Measurements from ENCODE around the gene ZBTB46.
"Not testable (repeated sequence)": the region's sequence is repeated elsewhere in the genome, so short reads cannot be mapped to it uniquely, and the experiment has no call there.

- not testable (repeated sequence) for TF ChIP-seq CREB1 (CRISPR knock-in tag; IDR thresholded peaks at IDR 0.05); KAT7 (CRISPR knock-in tag; IDR thresholded peaks at IDR 0.05; ENCODE audit: borderline replicate concordance); CTCF (IDR thresholded peaks at IDR 0.05); AR (CRISPR knock-in tag; IDR thresholded peaks at IDR 0.05); USF1 (CRISPR knock-in tag; IDR thresholded peaks at IDR 0.05); ELF4 (CRISPR knock-in tag; IDR thresholded peaks at IDR 0.05; ENCODE audit: low read depth); GRHL2 (CRISPR knock-in tag; IDR thresholded peaks at IDR 0.05; ENCODE audit: insufficient replicate concordance, severe bottlenecking); ZBTB43 (CRISPR knock-in tag; IDR thresholded peaks at IDR 0.05)
Observed at GRCh38 chr20:63776875-63777274, 54.2 kb downstream of the ZBTB46 start.
